Keratinocyte (primary cell): Measurements from ENCODE around the gene CELA2B. TPM values are rescaled to one million over a fixed set of nuclear protein-coding genes. Genes with fewer than 3 reads are reported as not detected.
"Not testable (repeated sequence)": the region's sequence is repeated elsewhere in the genome, so short reads cannot be mapped to it uniquely, and the experiment has no call there.

Experiments
- DNase-seq: peaks from one replicate; pipeline ENCODE4 v3.0.0-alpha.2; 2011; ENCODE audit warnings: low read depth, missing footprints, low spot score
- FAIRE-seq: peaks from 2 replicates; lab custom pipeline; 2011; peaks lifted over from hg19 to GRCh38; lab: Jason Lieb, UNC
- H2AFZ ChIP-seq: 2 replicates; pipeline ENCODE4 v1.6.0; 2012; ENCODE audit warnings: low read length, control low read depth, inconsistent platforms; ENCODE audit not compliant: control insufficient read depth
- H3K27ac ChIP-seq: 2 replicates; pipeline ENCODE4 v1.5.1; 2011; ENCODE audit warnings: low read length; ENCODE audit not compliant: control insufficient read depth, insufficient read depth
- H3K27me3 ChIP-seq: 3 replicates; pipeline ENCODE4 v1.6.0; 2011; ENCODE audit warnings: low read length; ENCODE audit not compliant: control insufficient read depth, insufficient read depth; ENCODE audit errors: extremely low read depth
- H3K36me3 ChIP-seq, 2 experiments: 2 replicates in 1 of 2; 3 replicates in 1 of 2; pipeline ENCODE4 v1.5.1; 2011; ENCODE audit warnings: low read length in 2 of 2, mild to moderate bottlenecking in 1 of 2; ENCODE audit not compliant: control insufficient read depth in 2 of 2, insufficient read depth in 2 of 2; ENCODE audit errors: extremely low read depth in 1 of 2
- H3K4me1 ChIP-seq: 3 replicates; pipeline ENCODE4 v1.5.1; 2011; ENCODE audit warnings: low read length; ENCODE audit not compliant: control insufficient read depth, insufficient read depth; ENCODE audit errors: extremely low read depth
- H3K4me2 ChIP-seq: 3 replicates; pipeline ENCODE4 v1.6.0; 2011; ENCODE audit warnings: low read depth, low read length; ENCODE audit not compliant: control insufficient read depth, insufficient read depth; ENCODE audit errors: extremely low read depth
- H3K4me3 ChIP-seq, 3 experiments: fragments of 200-600 bp in 1 of 3; sonication (generic) in 1 of 3; 2 replicates in 2 of 3; 3 replicates in 1 of 3; pipeline ENCODE4 v1.5.1; 2011 to 2016; ENCODE audit warnings: low read length in 3 of 3, mild to moderate bottlenecking in 3 of 3, control low read depth in 2 of 3, inconsistent platforms in 1 of 3, low read depth in 1 of 3, mixed read lengths in 1 of 3, mixed run types in 1 of 3, moderate library complexity in 1 of 3; ENCODE audit not compliant: control insufficient read depth in 2 of 3, insufficient read depth in 2 of 3; ENCODE audit errors: extremely low read depth in 1 of 3
- H3K79me2 ChIP-seq: 2 replicates; pipeline ENCODE4 v1.6.0; 2012; ENCODE audit warnings: low read length; ENCODE audit not compliant: control insufficient read depth, insufficient read depth
- H3K9ac ChIP-seq: 3 replicates; pipeline ENCODE4 v1.6.0; 2011; ENCODE audit warnings: low read length; ENCODE audit not compliant: control insufficient read depth, insufficient read depth; ENCODE audit errors: extremely low read depth
- H3K9me1 ChIP-seq: 3 replicates; pipeline ENCODE4 v1.6.0; 2011; ENCODE audit warnings: low read length; ENCODE audit not compliant: control insufficient read depth, insufficient read depth; ENCODE audit errors: extremely low read depth
- H3K9me3 ChIP-seq: 2 replicates; pipeline ENCODE4 v1.5.1; 2012; ENCODE audit warnings: low read depth, low read length; ENCODE audit not compliant: control insufficient read depth
- H4K20me1 ChIP-seq: 3 replicates; pipeline ENCODE4 v1.6.0; 2011; ENCODE audit warnings: low read length; ENCODE audit not compliant: control insufficient read depth, insufficient read depth; ENCODE audit errors: extremely low read depth
- EZH2 ChIP-seq: IDR thresholded peaks from one replicate; pipeline ENCODE4 v1.6.1; 2012; ENCODE audit warnings: inconsistent platforms, mild to moderate bottlenecking, low read length, moderate library complexity
- dilution Hi-C: fragments of 300-500 bp; cut with MboI; formaldehyde crosslinking; loops from one replicate; pipeline ENCODE4 v1.7.0; 2020; ENCODE audit warnings: low sequenced_read_pairs; ENCODE audit not compliant: extremely low pct_ligation_motif_present
- polyA plus RNA-seq, 5 experiments: library from polyadenylated mRNA; depleted of rRNA in 3 of 5; stranded (reverse) in 3 of 5; stranded (forward) in 1 of 5; unstranded in 1 of 5; fragments of >200 nt; gene quantifications; 1 replicate in 1 of 5; 2 replicates in 3 of 5; 3 replicates in 1 of 5; pipeline versions ENCODE4 v1.2.1 to v1.2.3, GENCODE V29; 2011 to 2012; ENCODE audit warnings: missing spikeins in 2 of 5, low read depth in 1 of 5, low replicate concordance in 1 of 5
- TF ChIP-seq, protein P1 (sequence below), 3 experiments: IDR thresholded peaks in 1 of 3; conservative IDR thresholded peaks in 1 of 3; optimal IDR thresholded peaks in 1 of 3; 2 replicates in 2 of 3; 3 replicates in 1 of 3; pipeline versions ENCODE3 to v1.5.1; 2011; ENCODE audit warnings: low read length in 3 of 3, mild to moderate bottlenecking in 3 of 3, moderate library complexity in 2 of 3, control low read depth in 1 of 3, inconsistent platforms in 1 of 3; ENCODE audit not compliant: insufficient read depth in 2 of 3; ENCODE audit errors: extremely low read depth in 1 of 3

Gene CELA2B
- polyA plus RNA-seq, 1 donor (not counting 4 experiments of a cell fraction or from before 2014, with no cell fraction given) = not detected

DNA sequence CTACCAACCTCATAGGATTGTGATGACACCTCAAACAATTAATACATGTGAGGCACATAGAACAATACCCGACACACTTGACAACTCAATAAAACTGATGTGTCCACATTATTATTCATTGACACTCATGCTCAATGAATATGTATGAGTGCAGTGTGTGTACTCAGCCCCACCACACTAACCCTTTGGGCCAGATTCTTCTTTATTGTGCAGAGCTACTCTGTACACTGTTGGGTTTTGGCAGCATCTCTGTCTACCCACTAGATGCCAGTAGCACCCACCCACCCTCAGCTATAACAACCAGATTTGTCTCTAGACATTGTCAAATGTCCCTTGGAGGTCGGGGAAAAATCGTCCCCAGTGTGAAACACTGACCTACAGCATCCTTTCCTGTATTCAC, 38.0 kb downstream of the CELA2B start:
- Histone ChIP-seq H3K9me1 (no peaks in the 10 kb centered on the region), H3K9me3 (no peaks in the 10 kb centered on the region), H3K4me3 (no peak overlapping the region), H3K4me2 (no peak overlapping the region), H3K36me3 (no peaks in the 10 kb centered on the region), H3K27me3 (no peaks in the 10 kb centered on the region), H3K4me1 (peaks cover 3% of the 10 kb centered on the region), H3K79me2 (no peaks in the 10 kb centered on the region), H3K9ac (no peak overlapping the region), H3K27ac (no peak overlapping the region), H4K20me1 (no peaks in the 10 kb centered on the region), H2AFZ (no peak overlapping the region)
- dilution Hi-C loops = no loop called here
- no peak for DNase-seq
- TF ChIP-seq, protein P1, sequence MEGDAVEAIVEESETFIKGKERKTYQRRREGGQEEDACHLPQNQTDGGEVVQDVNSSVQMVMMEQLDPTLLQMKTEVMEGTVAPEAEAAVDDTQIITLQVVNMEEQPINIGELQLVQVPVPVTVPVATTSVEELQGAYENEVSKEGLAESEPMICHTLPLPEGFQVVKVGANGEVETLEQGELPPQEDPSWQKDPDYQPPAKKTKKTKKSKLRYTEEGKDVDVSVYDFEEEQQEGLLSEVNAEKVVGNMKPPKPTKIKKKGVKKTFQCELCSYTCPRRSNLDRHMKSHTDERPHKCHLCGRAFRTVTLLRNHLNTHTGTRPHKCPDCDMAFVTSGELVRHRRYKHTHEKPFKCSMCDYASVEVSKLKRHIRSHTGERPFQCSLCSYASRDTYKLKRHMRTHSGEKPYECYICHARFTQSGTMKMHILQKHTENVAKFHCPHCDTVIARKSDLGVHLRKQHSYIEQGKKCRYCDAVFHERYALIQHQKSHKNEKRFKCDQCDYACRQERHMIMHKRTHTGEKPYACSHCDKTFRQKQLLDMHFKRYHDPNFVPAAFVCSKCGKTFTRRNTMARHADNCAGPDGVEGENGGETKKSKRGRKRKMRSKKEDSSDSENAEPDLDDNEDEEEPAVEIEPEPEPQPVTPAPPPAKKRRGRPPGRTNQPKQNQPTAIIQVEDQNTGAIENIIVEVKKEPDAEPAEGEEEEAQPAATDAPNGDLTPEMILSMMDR (optimal IDR thresholded peaks at IDR 0.05 in 1 of 3, IDR thresholded peaks at IDR 0.05 in 1 of 3, conservative IDR thresholded peaks at IDR 0.05 in 1 of 3; ENCODE audit: extremely low read depth in 1 of 3, insufficient read depth in 2 of 3, low read length in 3 of 3) = no peak
- TF ChIP-seq EZH2 = no peak
- no peak for FAIRE-seq

DNA sequence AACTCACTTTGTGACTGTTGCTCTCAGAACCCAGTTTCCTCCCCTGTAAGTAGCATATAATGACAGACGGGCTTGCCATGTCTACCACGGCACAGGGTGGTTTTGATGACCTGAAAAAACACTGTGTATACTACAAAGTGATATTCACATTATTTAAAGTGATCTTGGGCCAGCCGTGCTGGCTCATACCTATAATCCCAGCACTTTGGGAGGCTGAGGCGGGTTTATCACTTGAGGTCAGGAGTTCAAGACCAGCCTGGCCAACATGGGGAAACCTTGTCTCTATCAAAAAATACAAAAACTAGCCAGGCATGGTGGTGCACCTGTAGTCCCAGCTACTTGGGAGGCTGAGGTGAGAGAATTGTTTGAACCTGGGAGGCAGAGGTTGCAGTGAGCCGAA, 38.7 kb downstream of the CELA2B start:
- H3K9ac ChIP-seq, H3K4me3 ChIP-seq, H4K20me1 ChIP-seq, H3K27me3 ChIP-seq, DNase-seq, dilution Hi-C loops, H3K9me1 ChIP-seq, H3K79me2 ChIP-seq, FAIRE-seq, H3K36me3 ChIP-seq, H3K4me2 ChIP-seq, H3K9me3 ChIP-seq, H3K4me1 ChIP-seq, H2AFZ ChIP-seq, H3K27ac ChIP-seq: not testable (repeated sequence)

DNA sequence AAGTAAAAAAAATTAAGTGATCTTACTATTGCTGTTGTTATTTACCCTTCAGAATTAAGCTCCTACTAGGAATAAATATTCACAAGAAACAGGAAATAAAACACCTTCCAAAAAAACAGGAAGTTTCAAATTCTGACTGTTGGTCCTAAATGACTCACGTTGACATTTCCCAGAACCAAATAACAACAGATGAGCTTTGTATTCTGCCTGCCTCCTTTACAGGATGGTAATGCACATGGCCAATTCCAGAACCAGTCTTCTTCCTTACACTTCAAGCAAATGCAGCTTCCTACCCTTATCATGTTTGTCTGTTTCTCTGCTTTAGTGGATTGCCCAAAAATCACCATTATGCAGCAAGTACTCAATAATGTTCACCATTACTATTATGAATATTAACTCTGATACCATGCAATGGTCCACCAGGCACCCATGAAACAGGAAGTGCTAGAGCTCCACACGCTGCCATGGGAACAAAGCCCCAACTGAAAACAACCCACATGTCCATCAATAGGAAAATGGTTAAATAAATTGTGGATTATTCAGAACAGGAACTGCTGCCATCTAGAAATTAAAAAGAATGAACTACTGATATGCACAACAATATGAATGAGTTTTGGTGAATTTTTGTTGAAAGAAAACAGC, 39.2 kb downstream of the CELA2B start:
- no peak overlapping the region for H3K27ac ChIP-seq
- no peak overlapping the region for H2AFZ ChIP-seq
- no peak overlapping the region for H3K9ac ChIP-seq
- no peaks in the 10 kb centered on the region for H3K9me1 ChIP-seq
- DNase-seq = no peak
- no peaks in the 10 kb centered on the region for H3K9me3 ChIP-seq
- no peaks in the 10 kb centered on the region for H3K79me2 ChIP-seq
- no peaks in the 10 kb centered on the region for H3K27me3 ChIP-seq
- dilution Hi-C loops = no loop called here
- H4K20me1 ChIP-seq = no peaks in the 10 kb centered on the region
- no peak overlapping the region for H3K4me3 ChIP-seq
- TF ChIP-seq, protein P1 (optimal IDR thresholded peaks at IDR 0.05 in 1 of 3, IDR thresholded peaks at IDR 0.05 in 1 of 3, conservative IDR thresholded peaks at IDR 0.05 in 1 of 3; ENCODE audit: extremely low read depth in 1 of 3, insufficient read depth in 2 of 3, low read length in 3 of 3) = no peak
- no peak for TF ChIP-seq EZH2
- no peak for FAIRE-seq
- H3K4me1 ChIP-seq = peaks cover 3% of the 10 kb centered on the region
- H3K4me2 ChIP-seq = no peak overlapping the region
- no peaks in the 10 kb centered on the region for H3K36me3 ChIP-seq
